Activated CD8-positive, alpha-beta memory T cell treated with anti-CD3 and anti-CD28 coated beads for 36 hours (primary cell): ENCODE results near the gene RIN3. TPM values are rescaled to one million over a fixed set of nuclear protein-coding genes. Genes with fewer than 3 reads are reported as not detected.

Experiments
- total RNA-seq, 2 experiments: library from RNA; stranded (reverse); gene quantifications; one replicate each; pipeline ENCODE4 v1.2.3, GENCODE V29; 2021

The RIN3 gene
- total RNA-seq, 2 experiments from 2014 or later, result 61.1 to 62.2 TPM

Other genes starting within 250 kb of the RIN3 start
- gene SLC24A4, start 190.6 kb upstream of the RIN3 start, total RNA-seq, result not detected
- gene LGMN, start 234.8 kb downstream of the RIN3 start, total RNA-seq, result under 1 TPM; 0.29 to 0.36 TPM